ENCODE results near the gene PSD4. TPM values are rescaled to one million over a fixed set of nuclear protein-coding genes. Genes with fewer than 3 reads are reported as not detected.

Gene PSD4
- total RNA-seq, 1 donor from 2014 or later: 1.9 TPM

- Mint-ChIP-seq H3K27me3 (ENCODE audit: unreplicated experiment) (peaks cover 14% of the 10 kb centered on the region), H3K9me3 (ENCODE audit: unreplicated experiment) (no peaks in the 10 kb centered on the region), H3K4me1 (ENCODE audit: unreplicated experiment) (peaks cover 34% of the 10 kb centered on the region), H3K4me3 (ENCODE audit: unreplicated experiment) (no peak overlapping the region), H3K27ac (ENCODE audit: unreplicated experiment) (peak overlapping the region; percentile 31), H3K36me3 (ENCODE audit: low read depth, unreplicated experiment) (no peaks in the 10 kb centered on the region)
- no peak for DNase-seq (ENCODE audit: low spot score)
- no peak for TF ChIP-seq CTCF (IDR thresholded peaks at IDR 0.05; ENCODE audit: unreplicated experiment)
Measured at GRCh38 chr2:113216321-113216720, 42.5 kb downstream of the PSD4 start.

- TF ChIP-seq CTCF (IDR thresholded peaks at IDR 0.05; ENCODE audit: unreplicated experiment): no peak
- Mint-ChIP-seq H3K9me3 (ENCODE audit: unreplicated experiment) (no peaks in the 10 kb centered on the region), H3K4me1 (ENCODE audit: unreplicated experiment) (peaks cover 29% of the 10 kb centered on the region), H3K4me3 (ENCODE audit: unreplicated experiment) (no peak overlapping the region), H3K27me3 (ENCODE audit: unreplicated experiment) (peaks cover 12% of the 10 kb centered on the region), H3K27ac (ENCODE audit: unreplicated experiment) (peak overlapping the region; percentile 75), H3K36me3 (ENCODE audit: low read depth, unreplicated experiment) (no peaks in the 10 kb centered on the region)
- DNase-seq (ENCODE audit: low spot score): no peak
Measured at GRCh38 chr2:113216891-113217454, 43.2 kb downstream of the PSD4 start.

- peak overlapping the region; percentile 75 for H3K27ac Mint-ChIP-seq (ENCODE audit: unreplicated experiment)
- peaks cover 25% of the 10 kb centered on the region for H3K4me1 Mint-ChIP-seq (ENCODE audit: unreplicated experiment)
- H3K4me3 Mint-ChIP-seq (ENCODE audit: unreplicated experiment): peak overlapping the region; percentile 42
- DNase-seq (ENCODE audit: low spot score): no peak
- H3K36me3 Mint-ChIP-seq (ENCODE audit: low read depth, unreplicated experiment): no peaks in the 10 kb centered on the region
- H3K9me3 Mint-ChIP-seq (ENCODE audit: unreplicated experiment): no peaks in the 10 kb centered on the region
- H3K27me3 Mint-ChIP-seq (ENCODE audit: unreplicated experiment): peaks cover 11% of the 10 kb centered on the region
- TF ChIP-seq CTCF (IDR thresholded peaks at IDR 0.05; ENCODE audit: unreplicated experiment): no peak
Measured at GRCh38 chr2:113217455-113218282, 43.9 kb downstream of the PSD4 start.

- Mint-ChIP-seq H3K27ac (ENCODE audit: unreplicated experiment) (peak overlapping the region; percentile 24), H3K27me3 (ENCODE audit: unreplicated experiment) (peaks cover 11% of the 10 kb centered on the region), H3K4me3 (ENCODE audit: unreplicated experiment) (peak overlapping the region; percentile 31), H3K9me3 (ENCODE audit: unreplicated experiment) (no peaks in the 10 kb centered on the region), H3K36me3 (ENCODE audit: low read depth, unreplicated experiment) (no peaks in the 10 kb centered on the region), H3K4me1 (ENCODE audit: unreplicated experiment) (peaks cover 25% of the 10 kb centered on the region)
- DNase-seq (ENCODE audit: low spot score): no peak
- TF ChIP-seq CTCF (IDR thresholded peaks at IDR 0.05; ENCODE audit: unreplicated experiment): no peak
Measured at GRCh38 chr2:113218283-113219091, 44.7 kb downstream of the PSD4 start.

Measured in endothelial cell (in vitro differentiated cells).